ENCODE measurements around the gene CFAP52. TPM values are rescaled to one million over a fixed set of nuclear protein-coding genes. Genes with fewer than 3 reads are reported as not detected.

CFAP52 gene
- total and polyA plus RNA-seq, 2 of the 13 experiments (the other 11 are each of a cell fraction or from before 2014, with no cell fraction given) = not detected

DNA sequence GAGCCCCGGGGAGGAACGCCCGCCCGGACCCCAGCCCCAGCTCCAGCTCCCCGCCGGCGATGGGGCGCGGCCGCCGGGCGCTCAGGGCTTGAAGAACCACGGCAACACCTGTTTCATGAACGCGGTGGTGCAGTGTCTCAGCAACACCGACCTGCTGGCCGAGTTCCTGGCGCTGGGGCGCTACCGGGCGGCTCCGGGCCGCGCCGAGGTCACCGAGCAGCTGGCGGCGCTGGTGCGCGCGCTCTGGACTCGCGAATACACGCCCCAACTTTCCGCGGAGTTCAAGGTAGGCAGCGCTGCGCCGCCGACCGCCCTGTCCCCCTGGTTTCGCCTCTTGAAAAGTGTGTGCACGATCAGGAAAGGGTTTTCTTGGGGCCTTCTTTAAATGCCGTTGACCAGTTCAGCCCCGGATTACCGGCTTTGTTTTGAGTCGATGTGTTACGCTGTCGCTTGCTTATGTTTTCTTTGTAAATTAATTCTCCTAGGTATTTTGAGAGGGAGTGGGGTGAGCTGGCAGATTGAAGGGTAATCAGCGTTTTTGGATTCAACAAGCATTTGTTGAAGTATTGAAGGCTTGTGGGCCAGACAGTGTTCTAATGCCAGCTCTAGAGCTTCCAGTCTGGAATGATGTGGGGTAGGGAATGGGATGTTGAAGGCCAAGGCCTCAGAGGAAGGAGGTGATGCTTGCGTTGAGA is 69.6 kb downstream of the CFAP52 start:
- Histone ChIP-seq H3K9ac (ENCODE audit: insufficient read depth, low read depth, low read length) (peak overlapping the region; percentile 65; the same call in 1 of the 2 replicates), H3K36me3 (replicated peaks in 1 of 2; ENCODE audit: control insufficient read depth in 1 of 2, insufficient read depth in 2 of 2, low read length in 2 of 2) (no peaks in the 10 kb centered on the region), H3K4me2 (ENCODE audit: low read depth, low read length) (peak overlapping the region; percentile 91), H4K20me1 (ENCODE audit: insufficient read depth, low read length) (no peaks in the 10 kb centered on the region), H3K9me3 (ENCODE audit: low read length) (no peaks in the 10 kb centered on the region), H3K4me3 (replicated peaks in 1 of 3; ENCODE audit: insufficient read depth in 1 of 3, low read depth in 2 of 3, low read length in 3 of 3) (peak overlapping the region; percentile 48 to 84 (median 62)), H3K79me2 (ENCODE audit: insufficient read depth, low read length) (no peaks in the 10 kb centered on the region), H3K27ac (ENCODE audit: extremely low read length, insufficient read depth, low read length) (peak overlapping the region; percentile 13), H3K27me3 (ENCODE audit: control insufficient read depth in 1 of 2, insufficient read depth in 2 of 2, low read length in 2 of 2) (peaks cover 0 to 6% of the 10 kb centered on the region in 2 experiments; a peak in 2 of 5 replicates), H3K4me1 (ENCODE audit: insufficient read depth, low read length) (peaks cover 47% of the 10 kb centered on the region), H2AFZ (ENCODE audit: low read length) (no peak overlapping the region)
- ATAC-seq (peak; percentile 81), DNase-seq (ENCODE audit: low spot score) (peak; percentile 30), FAIRE-seq (no peak)
- intact Hi-C loops (cut with micrococcal nuclease; ENCODE audit: unreplicated experiment) (loop anchor here (2.0 to 10.0 kb wide), 3 partner anchors 39 to 81 kb away; partner anchors contain the start of genes CFAP52 and STX8), in situ Hi-C loops (cut with HindIII; ENCODE audit: extremely low pct_ligation_motif_present, low pct_unique_long_range_greater_than_20kb) (no loop called here)
- BruUV-seq (replicated peaks) = no TSS peak
- CTCF ChIA-PET (ENCODE audit: low intra/inter-chr PET ratio, low total read pairs) = interaction anchor here (1.8 kb wide), 1 partner anchor 79 kb away, joined by 3 read pairs; no protein-coding TSS in a partner anchor
- WGBS (ENCODE audit: low lambda C conversion rate) = 12% methylated on average over 19 of the region's 51 CpGs
- POLR2A ChIA-PET = no interaction called here
- TF ChIP-seq ZNF616 (CRISPR knock-in tag; IDR thresholded peaks at IDR 0.05; ENCODE audit: low read depth) (no peak), MXD4 (CRISPR knock-in tag; IDR thresholded peaks at IDR 0.05) (0 out of 2 replicates have a peak, but pooled peaks have one; percentile 25), HDAC2 (CRISPR knock-in tag; IDR thresholded peaks at IDR 0.05) (peak; percentile 24; the same call in 1 of the 2 replicates), ZSCAN9 (CRISPR knock-in tag; IDR thresholded peaks at IDR 0.05; ENCODE audit: borderline replicate concordance) (no peak), NAIF1 (CRISPR knock-in tag; IDR thresholded peaks at IDR 0.05; ENCODE audit: borderline replicate concordance) (no peak), ZNF891 (CRISPR knock-in tag; IDR thresholded peaks at IDR 0.05) (no peak), SKI (IDR thresholded peaks at IDR 0.05; ENCODE audit: partially characterized antibody) (no peak), MTF2 (CRISPR knock-in tag; IDR thresholded peaks at IDR 0.05; ENCODE audit: borderline replicate concordance) (0 out of 2 replicates have a peak, but pooled peaks have one; percentile 23), ZNF83 (CRISPR knock-in tag; IDR thresholded peaks at IDR 0.05; ENCODE audit: borderline replicate concordance) (no peak), SOX13 (IDR thresholded peaks at IDR 0.05) (no peak), SOX13 (CRISPR knock-in tag; conservative IDR thresholded peaks at IDR 0.05 in 1 of 2, IDR thresholded peaks at IDR 0.05 in 1 of 2) (0 out of 4 replicates have a peak, but pooled peaks of 1 of the 2 experiments have one; percentile 19), FOSL2 (CRISPR knock-in tag; IDR thresholded peaks at IDR 0.05) (no peak), HOXA3 (CRISPR knock-in tag; IDR thresholded peaks at IDR 0.05) (peak; percentile 62; the same call in 1 of the 2 replicates), SAP130 (CRISPR knock-in tag; IDR thresholded peaks at IDR 0.05; ENCODE audit: low read depth) (peak; percentile 42; the same call in 1 of the 2 replicates)
- TF ChIP-seq, protein P1, sequence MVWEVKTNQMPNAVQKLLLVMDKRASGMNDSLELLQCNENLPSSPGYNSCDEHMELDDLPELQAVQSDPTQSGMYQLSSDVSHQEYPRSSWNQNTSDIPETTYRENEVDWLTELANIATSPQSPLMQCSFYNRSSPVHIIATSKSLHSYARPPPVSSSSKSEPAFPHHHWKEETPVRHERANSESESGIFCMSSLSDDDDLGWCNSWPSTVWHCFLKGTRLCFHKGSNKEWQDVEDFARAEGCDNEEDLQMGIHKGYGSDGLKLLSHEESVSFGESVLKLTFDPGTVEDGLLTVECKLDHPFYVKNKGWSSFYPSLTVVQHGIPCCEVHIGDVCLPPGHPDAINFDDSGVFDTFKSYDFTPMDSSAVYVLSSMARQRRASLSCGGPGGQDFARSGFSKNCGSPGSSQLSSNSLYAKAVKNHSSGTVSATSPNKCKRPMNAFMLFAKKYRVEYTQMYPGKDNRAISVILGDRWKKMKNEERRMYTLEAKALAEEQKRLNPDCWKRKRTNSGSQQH (CRISPR knock-in tag; IDR thresholded peaks at IDR 0.05; ENCODE audit: low read depth) = no peak
- TF ChIP-seq, protein P2, sequence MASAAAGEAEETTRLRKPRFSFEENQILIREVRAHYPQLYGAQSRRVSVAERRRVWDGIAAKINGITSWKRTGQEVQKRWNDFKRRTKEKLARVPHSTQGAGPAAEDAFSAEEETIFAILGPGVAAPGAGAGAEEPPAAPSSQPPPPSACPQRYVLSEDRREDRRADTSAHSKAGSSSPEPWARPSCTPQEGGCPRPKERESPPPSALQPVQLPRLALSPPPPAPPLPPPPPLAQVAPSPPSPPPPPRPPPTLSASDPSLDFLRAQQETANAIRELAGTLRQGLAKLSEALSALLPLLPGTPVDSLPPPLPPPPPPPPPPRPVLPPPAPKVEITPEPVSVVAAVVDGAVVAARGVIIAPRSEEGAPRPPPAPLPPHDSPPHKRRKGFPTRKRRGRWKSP (CRISPR knock-in tag; IDR thresholded peaks at IDR 0.05) = peak; percentile 92
- TF ChIP-seq, protein P3, sequence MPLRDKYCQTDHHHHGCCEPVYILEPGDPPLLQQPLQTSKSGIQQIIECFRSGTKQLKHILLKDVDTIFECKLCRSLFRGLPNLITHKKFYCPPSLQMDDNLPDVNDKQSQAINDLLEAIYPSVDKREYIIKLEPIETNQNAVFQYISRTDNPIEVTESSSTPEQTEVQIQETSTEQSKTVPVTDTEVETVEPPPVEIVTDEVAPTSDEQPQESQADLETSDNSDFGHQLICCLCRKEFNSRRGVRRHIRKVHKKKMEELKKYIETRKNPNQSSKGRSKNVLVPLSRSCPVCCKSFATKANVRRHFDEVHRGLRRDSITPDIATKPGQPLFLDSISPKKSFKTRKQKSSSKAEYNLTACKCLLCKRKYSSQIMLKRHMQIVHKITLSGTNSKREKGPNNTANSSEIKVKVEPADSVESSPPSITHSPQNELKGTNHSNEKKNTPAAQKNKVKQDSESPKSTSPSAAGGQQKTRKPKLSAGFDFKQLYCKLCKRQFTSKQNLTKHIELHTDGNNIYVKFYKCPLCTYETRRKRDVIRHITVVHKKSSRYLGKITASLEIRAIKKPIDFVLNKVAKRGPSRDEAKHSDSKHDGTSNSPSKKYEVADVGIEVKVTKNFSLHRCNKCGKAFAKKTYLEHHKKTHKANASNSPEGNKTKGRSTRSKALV (CRISPR knock-in tag; IDR thresholded peaks at IDR 0.05) = peak; percentile 95
- TF ChIP-seq, protein P4, sequence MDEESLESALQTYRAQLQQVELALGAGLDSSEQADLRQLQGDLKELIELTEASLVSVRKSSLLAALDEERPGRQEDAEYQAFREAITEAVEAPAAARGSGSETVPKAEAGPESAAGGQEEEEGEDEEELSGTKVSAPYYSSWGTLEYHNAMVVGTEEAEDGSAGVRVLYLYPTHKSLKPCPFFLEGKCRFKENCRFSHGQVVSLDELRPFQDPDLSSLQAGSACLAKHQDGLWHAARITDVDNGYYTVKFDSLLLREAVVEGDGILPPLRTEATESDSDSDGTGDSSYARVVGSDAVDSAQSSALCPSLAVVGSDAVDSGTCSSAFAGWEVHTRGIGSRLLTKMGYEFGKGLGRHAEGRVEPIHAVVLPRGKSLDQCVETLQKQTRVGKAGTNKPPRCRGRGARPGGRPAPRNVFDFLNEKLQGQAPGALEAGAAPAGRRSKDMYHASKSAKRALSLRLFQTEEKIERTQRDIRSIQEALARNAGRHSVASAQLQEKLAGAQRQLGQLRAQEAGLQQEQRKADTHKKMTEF (CRISPR knock-in tag; IDR thresholded peaks at IDR 0.05) = peak; percentile 34; the same call in 1 of the 2 replicates
